ENCODE measurements around the gene SMAD7. TPM values are rescaled to one million over a fixed set of nuclear protein-coding genes. Genes with fewer than 3 reads are reported as not detected.
A peak's percentile ranks its signal among the peaks of the same experiment; 100 is the strongest.

The SMAD7 gene
- total and polyA plus RNA-seq, 4 donors: 11.8 to 58.8 (median 35.8) TPM

- TF ChIP-seq, protein P1, sequence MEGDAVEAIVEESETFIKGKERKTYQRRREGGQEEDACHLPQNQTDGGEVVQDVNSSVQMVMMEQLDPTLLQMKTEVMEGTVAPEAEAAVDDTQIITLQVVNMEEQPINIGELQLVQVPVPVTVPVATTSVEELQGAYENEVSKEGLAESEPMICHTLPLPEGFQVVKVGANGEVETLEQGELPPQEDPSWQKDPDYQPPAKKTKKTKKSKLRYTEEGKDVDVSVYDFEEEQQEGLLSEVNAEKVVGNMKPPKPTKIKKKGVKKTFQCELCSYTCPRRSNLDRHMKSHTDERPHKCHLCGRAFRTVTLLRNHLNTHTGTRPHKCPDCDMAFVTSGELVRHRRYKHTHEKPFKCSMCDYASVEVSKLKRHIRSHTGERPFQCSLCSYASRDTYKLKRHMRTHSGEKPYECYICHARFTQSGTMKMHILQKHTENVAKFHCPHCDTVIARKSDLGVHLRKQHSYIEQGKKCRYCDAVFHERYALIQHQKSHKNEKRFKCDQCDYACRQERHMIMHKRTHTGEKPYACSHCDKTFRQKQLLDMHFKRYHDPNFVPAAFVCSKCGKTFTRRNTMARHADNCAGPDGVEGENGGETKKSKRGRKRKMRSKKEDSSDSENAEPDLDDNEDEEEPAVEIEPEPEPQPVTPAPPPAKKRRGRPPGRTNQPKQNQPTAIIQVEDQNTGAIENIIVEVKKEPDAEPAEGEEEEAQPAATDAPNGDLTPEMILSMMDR (IDR thresholded peaks at IDR 0.05; ENCODE audit: control extremely low read depth, extremely low read depth): no peak
- Histone ChIP-seq H3K9me3 (ENCODE audit: control insufficient read depth in 4 of 4, insufficient read depth in 3 of 4, low read length in 3 of 4) (no peaks in the 10 kb centered on the region), H3K27ac (ENCODE audit: low read depth in 1 of 2, low read length in 1 of 2) (no peak overlapping the region), H3K36me3 (ENCODE audit: control insufficient read depth in 4 of 4, insufficient read depth in 4 of 4, low read length in 4 of 4) (no peaks in the 10 kb centered on the region), H3K9ac (ENCODE audit: insufficient read depth in 1 of 2, low read length in 2 of 2) (no peak overlapping the region), H3K4me3 (no peak overlapping the region), H3K27me3 (ENCODE audit: control insufficient read depth in 3 of 3, insufficient read depth in 3 of 3, low read length in 2 of 3) (no peaks in the 10 kb centered on the region), H3K4me1 (ENCODE audit: control insufficient read depth in 5 of 5, insufficient read depth in 5 of 5, low read length in 5 of 5) (peaks cover 3 to 51% (median 15%) of the 10 kb centered on the region in 5 donors)
- DNase-seq: no peak
- no peak for ATAC-seq (ENCODE audit: insufficient read depth, low FRiP score)
- 79 to 80% methylated on average over 5 of the region's 5 CpGs for WGBS, 2 donors
Measured at GRCh38 chr18:48991319-48991660, 40.5 kb upstream of the SMAD7 start.

GRCh38 chr18:48990481-48991318 is 39.9 kb upstream of the SMAD7 start:
- DNase-seq (peak in 1 of 3 donors; percentile 42), ATAC-seq (ENCODE audit: insufficient read depth, low FRiP score) (peak; percentile 45)
- H3K36me3 ChIP-seq (ENCODE audit: control insufficient read depth in 4 of 4, insufficient read depth in 4 of 4, low read length in 4 of 4): no peaks in the 10 kb centered on the region
- H3K4me3 ChIP-seq: no peak overlapping the region
- no peak overlapping the region for H3K9ac ChIP-seq (ENCODE audit: insufficient read depth in 1 of 2, low read length in 2 of 2)
- no peaks in the 10 kb centered on the region for H3K27me3 ChIP-seq (ENCODE audit: control insufficient read depth in 3 of 3, insufficient read depth in 3 of 3, low read length in 2 of 3)
- peak overlapping the region in 1 of 2 donors; percentile 42 for H3K27ac ChIP-seq (ENCODE audit: low read depth in 1 of 2, low read length in 1 of 2)
- TF ChIP-seq, protein P1 (IDR thresholded peaks at IDR 0.05; ENCODE audit: control extremely low read depth, extremely low read depth): no peak
- peaks cover 3 to 51% (median 15%) of the 10 kb centered on the region in 5 donors for H3K4me1 ChIP-seq (ENCODE audit: control insufficient read depth in 5 of 5, insufficient read depth in 5 of 5, low read length in 5 of 5)
- H3K9me3 ChIP-seq (ENCODE audit: control insufficient read depth in 4 of 4, insufficient read depth in 3 of 4, low read length in 3 of 4): no peaks in the 10 kb centered on the region
- 82 to 90% methylated on average over 15 of the region's 15 CpGs for WGBS, 2 donors

DNA sequence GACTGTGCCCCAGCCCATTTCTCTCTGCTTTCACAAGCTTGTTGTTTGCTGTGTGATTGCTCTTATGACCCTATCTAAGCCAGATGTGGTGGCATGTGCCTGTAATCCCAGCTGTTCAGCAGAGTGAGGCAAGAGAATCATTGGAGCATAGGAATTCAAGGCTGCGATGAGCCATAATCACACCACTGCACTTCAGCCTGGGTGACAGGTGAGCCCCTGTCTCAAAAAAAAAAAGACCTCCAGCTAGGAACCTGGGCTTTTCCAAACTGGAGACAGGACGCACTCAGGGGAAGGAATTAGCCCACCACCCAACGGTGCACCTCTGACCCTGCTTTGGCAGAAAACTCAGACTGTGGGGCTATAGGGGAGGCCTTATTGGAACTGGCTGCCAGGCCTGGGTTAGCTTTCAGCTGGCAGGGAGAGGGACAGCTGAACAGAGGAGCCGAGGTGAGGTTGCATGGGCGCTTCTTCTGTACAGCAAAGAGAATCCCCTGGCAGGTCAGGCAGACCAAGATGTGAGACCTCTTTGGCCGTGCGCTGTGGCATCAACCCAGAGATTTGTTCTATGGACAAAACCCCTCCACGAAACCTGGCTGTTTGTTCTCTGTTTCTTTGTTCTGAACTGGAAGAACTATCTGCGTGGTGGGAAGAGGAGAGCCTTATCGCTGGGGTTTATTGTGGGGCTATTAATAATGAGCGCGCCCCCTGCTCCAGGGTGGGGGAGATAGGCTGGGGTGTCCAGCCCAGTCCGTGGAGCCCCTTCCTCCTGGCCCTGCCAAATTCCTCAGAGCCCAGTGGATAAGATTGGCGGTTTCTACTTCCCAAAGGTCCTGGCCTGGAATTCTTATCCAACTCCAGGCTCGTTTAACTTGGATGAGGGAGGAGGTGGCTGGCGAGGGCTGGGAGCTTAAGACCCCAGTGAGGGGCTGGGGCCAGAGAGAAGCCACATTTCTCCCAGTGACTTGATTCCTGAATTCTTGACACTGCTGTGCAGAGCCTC is 38.8 kb upstream of the SMAD7 start:
- TF ChIP-seq, protein P1 (IDR thresholded peaks at IDR 0.05; ENCODE audit: control extremely low read depth, extremely low read depth): no peak
- H3K4me3 ChIP-seq: no peak overlapping the region
- 79 to 85% methylated on average over 16 of the region's 16 CpGs for WGBS, 2 donors
- no peaks in the 10 kb centered on the region for H3K36me3 ChIP-seq (ENCODE audit: control insufficient read depth in 4 of 4, insufficient read depth in 4 of 4, low read length in 4 of 4)
- no peak overlapping the region for H3K9ac ChIP-seq (ENCODE audit: insufficient read depth in 1 of 2, low read length in 2 of 2)
- no peak overlapping the region for H3K27ac ChIP-seq (ENCODE audit: low read depth in 1 of 2, low read length in 1 of 2)
- ATAC-seq (ENCODE audit: insufficient read depth, low FRiP score) (no peak), DNase-seq (peak; percentile 46 to 58 (median 54))
- H3K9me3 ChIP-seq (ENCODE audit: control insufficient read depth in 4 of 4, insufficient read depth in 3 of 4, low read length in 3 of 4): no peaks in the 10 kb centered on the region
- no peaks in the 10 kb centered on the region for H3K27me3 ChIP-seq (ENCODE audit: control insufficient read depth in 3 of 3, insufficient read depth in 3 of 3, low read length in 2 of 3)
- peaks cover 3 to 47% (median 15%) of the 10 kb centered on the region in 5 donors for H3K4me1 ChIP-seq (ENCODE audit: control insufficient read depth in 5 of 5, insufficient read depth in 5 of 5, low read length in 5 of 5)

Measured in lung (tissue), 12 donors.